ENCODE results near the gene KCTD20. TPM values are rescaled to one million over a fixed set of nuclear protein-coding genes. Genes with fewer than 3 reads are reported as not detected.

Gene KCTD20
- total RNA-seq, 1 donor, result 84.8 TPM

DNA sequence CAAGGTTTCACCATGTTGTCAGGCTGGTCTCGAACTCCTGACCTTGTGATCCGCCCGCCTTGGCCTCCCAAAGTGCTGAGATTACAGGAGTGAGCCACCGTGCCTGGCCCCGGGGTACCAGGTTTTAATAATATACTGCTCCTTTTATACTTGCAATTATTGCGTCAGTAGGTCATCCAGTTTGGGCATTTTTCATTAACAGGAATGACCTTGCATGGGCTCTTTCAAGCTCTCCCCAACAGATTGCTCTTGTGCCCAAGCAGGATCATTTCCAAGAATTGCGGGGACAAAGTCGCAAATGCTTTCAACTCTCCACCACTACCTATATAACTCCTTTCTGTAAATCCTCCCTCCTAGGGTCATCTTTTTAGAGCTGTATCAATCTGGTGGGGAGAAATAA lies 80.7 kb downstream of the KCTD20 start:
- Histone ChIP-seq H3K4me1 (ENCODE audit: insufficient read depth, low read length) (peaks cover 13% of the 10 kb centered on the region), H3K4me3 (ENCODE audit: low read length) (no peak overlapping the region), H3K27me3 (ENCODE audit: insufficient read depth, low read length) (no peaks in the 10 kb centered on the region), H3K9me3 (ENCODE audit: low read depth, low read length) (no peaks in the 10 kb centered on the region)

DNA sequence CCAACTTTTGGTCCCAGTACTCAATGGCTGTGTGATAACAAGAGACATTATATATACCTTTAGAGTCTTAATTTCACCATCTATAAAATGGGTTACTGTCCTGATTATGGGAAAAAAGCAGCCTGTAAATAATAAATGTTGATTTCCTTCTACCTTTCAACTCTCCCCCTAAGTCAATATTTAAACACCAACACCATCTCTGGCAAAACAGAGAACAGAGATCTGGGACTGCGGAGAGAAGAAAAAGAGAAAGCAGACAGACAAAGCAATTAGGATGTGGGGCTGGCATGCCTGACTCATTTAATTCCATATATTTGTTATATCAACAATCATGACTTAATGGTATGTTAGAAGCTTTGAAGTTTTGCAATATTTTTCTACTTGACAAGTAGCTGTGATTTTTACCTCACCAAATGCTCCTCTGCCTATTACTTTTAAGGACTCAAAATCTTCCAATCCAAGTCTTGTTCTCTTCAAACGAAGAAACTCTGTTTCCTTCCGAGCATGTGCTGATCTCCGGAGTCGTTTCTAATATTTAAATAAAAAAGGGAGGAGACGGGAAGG lies 81.2 kb downstream of the KCTD20 start:
- Histone ChIP-seq H3K4me3 (ENCODE audit: low read length) (no peak overlapping the region), H3K4me1 (ENCODE audit: insufficient read depth, low read length) (peaks cover 13% of the 10 kb centered on the region), H3K9me3 (ENCODE audit: low read depth, low read length) (no peaks in the 10 kb centered on the region), H3K27me3 (ENCODE audit: insufficient read depth, low read length) (no peaks in the 10 kb centered on the region)

DNA sequence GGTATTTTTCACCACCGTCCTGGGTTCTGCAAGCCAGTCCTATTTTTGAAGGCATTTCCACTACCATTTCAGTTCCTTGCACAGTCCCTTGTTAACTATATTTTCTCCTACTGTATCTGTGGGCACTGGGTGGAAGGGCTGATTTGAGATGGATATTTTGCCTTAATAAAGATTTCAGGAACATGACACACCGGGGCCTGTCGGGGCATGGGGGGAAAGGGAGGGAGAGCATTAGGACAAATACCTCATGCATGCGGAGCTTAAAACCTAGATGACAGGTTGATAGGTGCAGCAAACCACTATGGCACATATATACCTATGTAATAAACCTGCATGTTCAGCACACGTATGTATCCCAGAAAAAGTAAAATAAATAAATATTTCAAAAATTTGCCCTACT lies 82.1 kb downstream of the KCTD20 start:
- Histone ChIP-seq H3K27me3 (ENCODE audit: insufficient read depth, low read length) (no peaks in the 10 kb centered on the region), H3K4me3 (ENCODE audit: low read length) (no peak overlapping the region), H3K9me3 (ENCODE audit: low read depth, low read length) (no peaks in the 10 kb centered on the region), H3K4me1 (ENCODE audit: insufficient read depth, low read length) (peaks cover 13% of the 10 kb centered on the region)

- no peaks in the 10 kb centered on the region for H3K9me3 ChIP-seq (ENCODE audit: low read depth, low read length)
- peaks cover 13% of the 10 kb centered on the region for H3K4me1 ChIP-seq (ENCODE audit: insufficient read depth, low read length)
- H3K27me3 ChIP-seq (ENCODE audit: insufficient read depth, low read length), result no peaks in the 10 kb centered on the region
- H3K4me3 ChIP-seq (ENCODE audit: low read length), result no peak overlapping the region
Observed at GRCh38 chr6:36525346-36525745, 82.5 kb downstream of the KCTD20 start.

- H3K27me3 ChIP-seq (ENCODE audit: insufficient read depth, low read length), result no peaks in the 10 kb centered on the region
- peaks cover 13% of the 10 kb centered on the region for H3K4me1 ChIP-seq (ENCODE audit: insufficient read depth, low read length)
- no peak overlapping the region for H3K4me3 ChIP-seq (ENCODE audit: low read length)
- H3K9me3 ChIP-seq (ENCODE audit: low read depth, low read length), result no peaks in the 10 kb centered on the region
Observed at GRCh38 chr6:36526066-36526465, 83.3 kb downstream of the KCTD20 start.

DNA sequence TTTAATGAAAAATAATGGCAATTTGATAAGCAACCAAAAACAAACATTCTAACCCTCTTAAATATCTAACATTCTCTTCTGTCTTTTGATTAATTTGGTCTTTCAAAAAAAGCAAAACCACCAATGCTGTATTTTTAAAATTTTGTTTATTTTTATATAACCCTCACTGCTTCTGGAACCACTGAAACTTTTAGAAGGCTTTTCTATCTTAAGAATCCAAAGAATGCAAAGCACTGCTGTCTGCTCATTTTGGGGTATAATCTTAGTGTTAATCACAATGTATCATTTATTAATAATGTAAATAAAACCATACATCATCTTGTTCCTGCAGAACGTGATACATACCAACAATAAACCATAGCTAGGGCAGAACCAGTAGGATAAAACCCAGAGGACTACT lies 90.5 kb downstream of the KCTD20 start:
- H3K9me3 ChIP-seq (ENCODE audit: low read depth, low read length), result no peaks in the 10 kb centered on the region
- H3K27me3 ChIP-seq (ENCODE audit: insufficient read depth, low read length), result no peaks in the 10 kb centered on the region
- no peak overlapping the region for H3K4me3 ChIP-seq (ENCODE audit: low read length)
- H3K4me1 ChIP-seq (ENCODE audit: insufficient read depth, low read length), result peaks cover 16% of the 10 kb centered on the region

GRCh38 chr6:36536873-36537547 lies 94.2 kb downstream of the KCTD20 start:
- H3K27me3 ChIP-seq (ENCODE audit: insufficient read depth, low read length), result no peaks in the 10 kb centered on the region
- no peak overlapping the region for H3K4me3 ChIP-seq (ENCODE audit: low read length)
- H3K9me3 ChIP-seq (ENCODE audit: low read depth, low read length), result no peaks in the 10 kb centered on the region
- H3K4me1 ChIP-seq (ENCODE audit: insufficient read depth, low read length), result peaks cover 40% of the 10 kb centered on the region

DNA sequence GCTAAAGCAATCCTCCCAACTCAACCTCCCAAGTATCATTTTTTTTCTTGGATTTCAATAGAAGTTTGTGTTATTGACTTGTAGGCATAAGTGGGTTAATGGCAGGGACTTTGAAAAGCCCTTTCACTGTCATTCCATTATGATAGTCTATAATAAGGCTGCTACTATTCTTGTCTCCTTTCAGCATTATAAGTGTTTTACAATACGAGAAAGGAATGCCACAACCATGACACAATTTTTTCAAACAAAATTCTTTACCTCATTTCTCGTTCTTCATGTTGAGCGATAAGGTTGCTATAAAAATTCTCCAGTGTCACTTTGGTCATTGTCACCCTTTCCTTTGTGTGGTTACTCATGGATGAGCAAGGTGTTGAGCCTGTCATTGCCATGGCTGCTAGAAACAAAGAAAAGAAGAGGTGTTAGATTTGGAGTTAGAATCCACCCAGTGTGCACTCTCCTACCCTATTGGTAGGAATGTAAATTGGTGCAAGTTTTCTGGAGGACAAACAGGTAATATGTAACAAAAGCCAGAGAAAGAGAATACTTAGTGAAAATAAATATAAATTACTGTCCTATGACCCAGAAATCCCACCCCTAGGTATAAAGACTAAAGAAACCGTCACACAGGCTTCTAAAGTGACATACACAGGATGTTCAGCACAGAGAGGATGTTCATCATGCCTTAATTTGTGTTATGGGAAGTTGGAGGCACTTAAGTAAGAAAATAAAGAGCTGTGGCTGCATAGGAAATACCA lies 97.2 kb downstream of the KCTD20 start:
- Histone ChIP-seq H3K9me3 (ENCODE audit: low read depth, low read length) (no peaks in the 10 kb centered on the region), H3K4me3 (ENCODE audit: low read length) (no peak overlapping the region), H3K4me1 (ENCODE audit: insufficient read depth, low read length) (peaks cover 61% of the 10 kb centered on the region), H3K27me3 (ENCODE audit: insufficient read depth, low read length) (no peaks in the 10 kb centered on the region)

Other genes starting within 250 kb of the KCTD20 start
- gene BRPF3, start 246.3 kb upstream of the KCTD20 start, total RNA-seq, result 24.0 TPM
- gene PNPLA1, start 172.9 kb upstream of the KCTD20 start, total RNA-seq, result 1.2 TPM
- gene BNIP5, start 106.1 kb upstream of the KCTD20 start, total RNA-seq, result not detected
- gene ETV7, start 55.3 kb upstream of the KCTD20 start, total RNA-seq, result 0.73 TPM
- gene PXT1, start 146 bp upstream of the KCTD20 start, total RNA-seq, result 0.31 TPM
- 35.3 TPM for gene STK38, start 104.5 kb downstream of the KCTD20 start, total RNA-seq
- gene SRSF3, start 151.4 kb downstream of the KCTD20 start, total RNA-seq, result 438 TPM
- gene CDKN1A, start 235.7 kb downstream of the KCTD20 start, total RNA-seq, result 228 TPM